Neuronal stem cell (in vitro differentiated cells): Measurements from ENCODE around the gene LAYN.

Experiments
- DNase-seq: peaks from one replicate; pipeline ENCODE4 v3.0.0-alpha.2; 2013; ENCODE audit warnings: low spot score
- H2AFZ ChIP-seq: one replicate; pipeline ENCODE4 v1.6.1; 2013; ENCODE audit warnings: mild to moderate bottlenecking, low read length, inconsistent platforms
- H2AK5ac ChIP-seq: 2 replicates; pipeline ENCODE4 v1.6.1; 2013; ENCODE audit warnings: low read depth, mild to moderate bottlenecking, inconsistent platforms, low read length, moderate library complexity, mixed read lengths
- H2BK120ac ChIP-seq: 2 replicates; pipeline ENCODE4 v1.6.1; 2013; ENCODE audit warnings: low read depth, mild to moderate bottlenecking, inconsistent platforms, low read length, moderate library complexity, mixed read lengths
- H2BK12ac ChIP-seq: one replicate; pipeline ENCODE4 v1.6.1; 2013; ENCODE audit warnings: low read length, inconsistent platforms
- H2BK15ac ChIP-seq: 2 replicates; pipeline ENCODE4 v1.6.1; 2013; ENCODE audit warnings: mild to moderate bottlenecking, low read length, inconsistent platforms, mixed read lengths
- H2BK5ac ChIP-seq: one replicate; pipeline ENCODE4 v1.6.1; 2013; ENCODE audit warnings: inconsistent platforms, mild to moderate bottlenecking, low read length, moderate library complexity
- H3K14ac ChIP-seq: one replicate; pipeline ENCODE4 v1.6.1; 2013; ENCODE audit warnings: low read length, inconsistent platforms
- H3K18ac ChIP-seq: 2 replicates; pipeline ENCODE4 v1.6.1; 2013; ENCODE audit warnings: low read length, inconsistent platforms
- H3K23ac ChIP-seq: 2 replicates; pipeline ENCODE4 v1.6.1; 2013; ENCODE audit warnings: low read depth, mild to moderate bottlenecking, mixed read lengths, low read length, inconsistent platforms; ENCODE audit not compliant: poor library complexity
- H3K27ac ChIP-seq: replicated peaks from 3 replicates; pipeline ENCODE4 v1.5.1; 2013; ENCODE audit warnings: low read length, inconsistent platforms
- H3K27me3 ChIP-seq, 3 experiments: 2 replicates each; pipeline ENCODE4 v1.6.1; 2013; ENCODE audit warnings: low read length in 3 of 3, mild to moderate bottlenecking in 2 of 3, inconsistent platforms in 1 of 3, low read depth in 1 of 3, mixed read lengths in 1 of 3, moderate library complexity in 1 of 3; ENCODE audit not compliant: control insufficient read depth in 3 of 3, insufficient read depth in 3 of 3
- H3K36me3 ChIP-seq, 2 donors: replicated peaks in 1 of 2; 2 replicates each; pipeline ENCODE4 v1.6.1; 2013; ENCODE audit warnings: low read length in 2 of 2; ENCODE audit not compliant: control insufficient read depth in 2 of 2, insufficient read depth in 2 of 2
- H3K4ac ChIP-seq: 2 replicates; pipeline ENCODE4 v1.6.1; 2013; ENCODE audit warnings: inconsistent platforms, mild to moderate bottlenecking, low read length, moderate library complexity
- H3K4me1 ChIP-seq, 2 donors: 1 replicate in 1 of 2; 2 replicates in 1 of 2; pipeline ENCODE4 v1.6.1; 2013; ENCODE audit warnings: low read length in 2 of 2, low read depth in 1 of 2; ENCODE audit not compliant: control insufficient read depth in 2 of 2, insufficient read depth in 1 of 2
- H3K4me2 ChIP-seq: one replicate; pipeline ENCODE4 v1.6.1; 2013; ENCODE audit warnings: mild to moderate bottlenecking, low read length, inconsistent platforms; ENCODE audit not compliant: insufficient read depth, poor library complexity, severe bottlenecking
- H3K4me3 ChIP-seq, 2 donors: 2 replicates each; pipeline ENCODE4 v1.5.1; 2013; ENCODE audit warnings: low read length in 2 of 2, mild to moderate bottlenecking in 2 of 2, inconsistent platforms in 1 of 2, moderate library complexity in 1 of 2
- H3K79me1 ChIP-seq: one replicate; pipeline ENCODE4 v1.6.1; 2013; ENCODE audit warnings: low read depth, mild to moderate bottlenecking, inconsistent platforms, low read length, moderate library complexity
- H3K9ac ChIP-seq: one replicate; pipeline ENCODE4 v1.6.1; 2013; ENCODE audit warnings: mild to moderate bottlenecking, low read depth, low read length, inconsistent platforms; ENCODE audit not compliant: poor library complexity
- H3K9me3 ChIP-seq, 2 donors: replicated peaks in 1 of 2; 2 replicates each; pipeline versions ENCODE3 to v1.6.1; 2013; ENCODE audit warnings: low read length in 2 of 2, mild to moderate bottlenecking in 2 of 2, inconsistent platforms in 1 of 2, low read depth in 1 of 2, mixed read lengths in 1 of 2, moderate library complexity in 1 of 2; ENCODE audit not compliant: control insufficient read depth in 2 of 2, insufficient read depth in 1 of 2
- H4K8ac ChIP-seq: one replicate; pipeline ENCODE4 v1.6.1; 2013; ENCODE audit warnings: low read depth, mild to moderate bottlenecking, inconsistent platforms, low read length, moderate library complexity
- H4K91ac ChIP-seq: one replicate; pipeline ENCODE4 v1.6.1; 2013; ENCODE audit warnings: low read length, low read depth, mild to moderate bottlenecking, inconsistent platforms; ENCODE audit not compliant: poor library complexity
- WGBS, 2 donors: extraction: QIAGEN DNeasy Blood & Tissue Kit; methylation state at CpG; one replicate each; pipeline ENCODE4 v1.1.7; 2013; ENCODE audit warnings: missing lambda C conversion rate in 2 of 2, mixed read lengths in 1 of 2; ENCODE audit not compliant: insufficient read length in 2 of 2, insufficient replicate concordance in 1 of 2; ENCODE audit errors: extremely low coverage in 2 of 2; 5-methylcytosine and 5-hydroxymethylcytosine counted together

LAYN gene

DNA sequence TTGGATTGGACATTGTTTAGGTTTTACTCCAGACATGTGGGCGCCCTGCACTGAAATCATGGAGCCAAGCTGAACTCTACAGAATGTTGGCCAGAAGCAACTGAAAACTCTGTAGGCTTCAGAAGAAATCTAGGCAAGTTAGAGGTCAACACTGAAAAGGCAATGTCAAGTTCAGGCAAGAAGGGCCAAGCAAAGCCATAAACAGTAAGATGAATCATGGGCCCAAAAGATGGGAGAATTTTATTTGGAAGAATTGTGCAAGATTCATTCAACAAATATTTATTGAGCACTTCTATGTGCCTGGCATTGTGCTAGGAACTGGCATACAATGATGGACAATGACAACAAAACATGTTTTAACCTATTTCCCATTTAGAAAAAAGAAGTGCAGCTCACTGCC lies 15.1 kb upstream of the LAYN start:
- Histone ChIP-seq H2AK5ac (no peak overlapping the region), H3K4me1 (no peaks in the 10 kb centered on the region), H3K4ac (no peak overlapping the region), H3K14ac (no peak overlapping the region), H3K27me3 (peaks cover 0 to 19% (median 0%) of the 10 kb centered on the region in 3 experiments), H3K4me3 (no peak overlapping the region), H3K36me3 (no peaks in the 10 kb centered on the region), H3K27ac (no peak overlapping the region), H2BK15ac (no peak overlapping the region), H2AFZ (no peak overlapping the region), H3K18ac (no peak overlapping the region), H3K4me2 (no peak overlapping the region), H3K9me3 (no peaks in the 10 kb centered on the region), H2BK5ac (no peak overlapping the region), H3K79me1 (no peaks in the 10 kb centered on the region), H2BK120ac (no peak overlapping the region), H2BK12ac (no peak overlapping the region), H3K23ac (no peak overlapping the region), H4K91ac (no peak overlapping the region), H4K8ac (no peak overlapping the region), H3K9ac (no peak overlapping the region)
- no CpG with 5 or more reads among the region's 1 CpG for WGBS, 2 donors
- DNase-seq = no peak

GRCh38 chr11:111526501-111526900 lies 14.0 kb upstream of the LAYN start:
- H2BK5ac ChIP-seq = no peak overlapping the region
- no peaks in the 10 kb centered on the region for H3K79me1 ChIP-seq
- H3K18ac ChIP-seq = no peak overlapping the region
- H2BK12ac ChIP-seq = no peak overlapping the region
- H2AK5ac ChIP-seq = no peak overlapping the region
- no peak overlapping the region for H2AFZ ChIP-seq
- no peak overlapping the region for H4K8ac ChIP-seq
- no peak overlapping the region for H3K9ac ChIP-seq
- no peak overlapping the region for H2BK15ac ChIP-seq
- H3K9me3 ChIP-seq = no peaks in the 10 kb centered on the region
- no peak for DNase-seq
- H3K27me3 ChIP-seq = peaks cover 0 to 15% (median 0%) of the 10 kb centered on the region in 3 experiments
- H3K4me1 ChIP-seq = no peaks in the 10 kb centered on the region
- H3K23ac ChIP-seq = no peak overlapping the region
- no peak overlapping the region for H2BK120ac ChIP-seq
- WGBS, 2 donors = no CpG with 5 or more reads among the region's 1 CpG
- H3K14ac ChIP-seq = no peak overlapping the region
- no peak overlapping the region for H3K27ac ChIP-seq
- no peak overlapping the region for H4K91ac ChIP-seq
- no peak overlapping the region for H3K4ac ChIP-seq
- no peak overlapping the region for H3K4me3 ChIP-seq
- no peaks in the 10 kb centered on the region for H3K36me3 ChIP-seq
- H3K4me2 ChIP-seq = no peak overlapping the region

- WGBS, 2 donors = no CpG with 5 or more reads among the region's 1 CpG
- Histone ChIP-seq H3K4me2 (no peak overlapping the region), H3K27ac (no peak overlapping the region), H3K79me1 (no peaks in the 10 kb centered on the region), H3K14ac (no peak overlapping the region), H3K23ac (no peak overlapping the region), H3K4me3 (no peak overlapping the region), H3K4me1 (peaks cover 0 to 2% of the 10 kb centered on the region in 2 donors), H2BK12ac (no peak overlapping the region), H4K91ac (no peak overlapping the region), H3K18ac (no peak overlapping the region), H3K4ac (no peak overlapping the region), H3K9ac (no peak overlapping the region), H2BK5ac (no peak overlapping the region), H3K27me3 (peaks cover 0 to 15% (median 0%) of the 10 kb centered on the region in 3 experiments), H2BK15ac (no peak overlapping the region), H2AFZ (no peak overlapping the region), H2AK5ac (no peak overlapping the region), H4K8ac (no peak overlapping the region), H3K9me3 (no peaks in the 10 kb centered on the region), H3K36me3 (no peaks in the 10 kb centered on the region), H2BK120ac (no peak overlapping the region)
- DNase-seq = no peak
Observed at GRCh38 chr11:111527279-111527678, 13.2 kb upstream of the LAYN start.

- no peak overlapping the region for H3K18ac ChIP-seq
- H3K9me3 ChIP-seq = no peaks in the 10 kb centered on the region
- H3K4me2 ChIP-seq = no peak overlapping the region
- no peak overlapping the region for H3K14ac ChIP-seq
- H3K4me1 ChIP-seq = peaks cover 0 to 2% of the 10 kb centered on the region in 2 donors
- no peak overlapping the region for H4K91ac ChIP-seq
- no peaks in the 10 kb centered on the region for H3K79me1 ChIP-seq
- no peak overlapping the region for H2AK5ac ChIP-seq
- H3K27ac ChIP-seq = no peak overlapping the region
- H2AFZ ChIP-seq = no peak overlapping the region
- peaks cover 0 to 10% (median 0%) of the 10 kb centered on the region in 3 experiments for H3K27me3 ChIP-seq
- no peak overlapping the region for H3K4ac ChIP-seq
- WGBS, 2 donors = no CpG with 5 or more reads among the region's 1 CpG
- H2BK120ac ChIP-seq = no peak overlapping the region
- H3K4me3 ChIP-seq = no peak overlapping the region
- H3K9ac ChIP-seq = no peak overlapping the region
- no peak overlapping the region for H2BK5ac ChIP-seq
- H3K36me3 ChIP-seq = no peaks in the 10 kb centered on the region
- no peak overlapping the region for H2BK15ac ChIP-seq
- H3K23ac ChIP-seq = no peak overlapping the region
- no peak for DNase-seq
- H4K8ac ChIP-seq = no peak overlapping the region
- no peak overlapping the region for H2BK12ac ChIP-seq
Observed at GRCh38 chr11:111528557-111528956, 12.0 kb upstream of the LAYN start.
